GM21576 (cell line): Measurements from ENCODE around the gene BAG5.

Source experiments
- ATAC-seq: cut with Tn5 transposase; IDR thresholded peaks from one replicate; pipeline ENCODE4 v1.9.1; 2021; ENCODE audit warnings: mild to moderate bottlenecking, moderate library complexity; ENCODE audit not compliant: unreplicated experiment

BAG5 gene

GRCh38 chr14:103535891-103536565 is 26.4 kb downstream of the BAG5 start:
- no peak for ATAC-seq

- ATAC-seq = no peak
Measured at GRCh38 chr14:103535081-103535890, 27.2 kb downstream of the BAG5 start.

- no peak for ATAC-seq
Measured at GRCh38 chr14:103534576-103535061, 27.8 kb downstream of the BAG5 start.

GRCh38 chr14:103533999-103534575 is 28.4 kb downstream of the BAG5 start:
- ATAC-seq = no peak

GRCh38 chr14:103533137-103533998 is 29.1 kb downstream of the BAG5 start:
- ATAC-seq = no peak

GRCh38 chr14:103532216-103533136 is 30.0 kb downstream of the BAG5 start:
- ATAC-seq = no peak

- ATAC-seq = no peak
Measured at GRCh38 chr14:103531421-103532215, 30.8 kb downstream of the BAG5 start.

- no peak for ATAC-seq
Measured at GRCh38 chr14:103530831-103531230, 31.6 kb downstream of the BAG5 start.

- no peak for ATAC-seq
Measured at GRCh38 chr14:103530390-103530789, 32.1 kb downstream of the BAG5 start.

GRCh38 chr14:103529383-103530365 is 32.8 kb downstream of the BAG5 start:
- ATAC-seq = no peak

- ATAC-seq = peak; percentile 37
Measured at GRCh38 chr14:103528587-103529382, 33.7 kb downstream of the BAG5 start, which contains the start of gene TRMT61A. TRMT61A (plus strand) TSS chr14:103529196; CDS start chr14:103529979, 783 bp downstream.

- ATAC-seq = no peak
Measured at GRCh38 chr14:103528146-103528586, 34.3 kb downstream of the BAG5 start.

- ATAC-seq = peak; percentile 51
Measured at GRCh38 chr14:103527408-103528145, 34.9 kb downstream of the BAG5 start.

- ATAC-seq = no peak
Measured at GRCh38 chr14:103526914-103527248, 35.6 kb downstream of the BAG5 start.

- ATAC-seq = no peak
Measured at GRCh38 chr14:103526247-103526913, 36.1 kb downstream of the BAG5 start.
